ENCODE measurements around the gene CDH4. TPM values are rescaled to one million over a fixed set of nuclear protein-coding genes. Genes with fewer than 3 reads are reported as not detected.

CDH4 gene
- total and polyA plus RNA-seq, 9 donors, result 0.12 to 4.4 (median 0.36) TPM

DNA sequence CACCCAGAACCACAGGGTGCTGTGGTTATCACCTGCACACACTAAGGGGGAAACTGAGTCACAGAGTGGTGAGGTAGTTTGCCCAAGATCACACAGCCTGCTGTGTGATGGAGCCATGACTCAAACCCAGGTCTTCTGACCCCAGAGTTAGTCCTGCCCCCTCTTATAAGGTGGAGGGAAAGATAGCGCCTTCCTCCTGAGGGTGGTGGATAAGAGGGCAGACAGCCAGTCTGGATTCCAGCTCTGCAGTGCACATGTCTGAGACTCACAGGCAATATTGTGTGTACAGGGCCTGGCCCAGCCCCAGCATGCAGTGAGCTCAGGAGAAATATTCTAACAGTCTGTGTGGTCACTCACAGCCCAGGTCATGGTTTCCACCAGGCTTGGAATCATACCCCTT is 393.7 kb downstream of the CDH4 start:
- intact Hi-C loops (cut with DNase I), result no loop called here
- no peak for DNase-seq
- no peaks in the 10 kb centered on the region for H3K36me3 ChIP-seq
- H3K4me1 ChIP-seq (ENCODE audit: insufficient read depth), result peaks cover 4% of the 10 kb centered on the region
- 69 to 92% (median 85%) methylated on average over 1 of the region's 1 CpG for WGBS, 3 donors
- no peaks in the 10 kb centered on the region for H3K27me3 ChIP-seq
- H3K27ac ChIP-seq, result no peak overlapping the region
- TF ChIP-seq POLR2A (IDR thresholded peaks at IDR 0.05) (no peak), EP300 (IDR thresholded peaks at IDR 0.05) (no peak)
- TF ChIP-seq, protein P1, sequence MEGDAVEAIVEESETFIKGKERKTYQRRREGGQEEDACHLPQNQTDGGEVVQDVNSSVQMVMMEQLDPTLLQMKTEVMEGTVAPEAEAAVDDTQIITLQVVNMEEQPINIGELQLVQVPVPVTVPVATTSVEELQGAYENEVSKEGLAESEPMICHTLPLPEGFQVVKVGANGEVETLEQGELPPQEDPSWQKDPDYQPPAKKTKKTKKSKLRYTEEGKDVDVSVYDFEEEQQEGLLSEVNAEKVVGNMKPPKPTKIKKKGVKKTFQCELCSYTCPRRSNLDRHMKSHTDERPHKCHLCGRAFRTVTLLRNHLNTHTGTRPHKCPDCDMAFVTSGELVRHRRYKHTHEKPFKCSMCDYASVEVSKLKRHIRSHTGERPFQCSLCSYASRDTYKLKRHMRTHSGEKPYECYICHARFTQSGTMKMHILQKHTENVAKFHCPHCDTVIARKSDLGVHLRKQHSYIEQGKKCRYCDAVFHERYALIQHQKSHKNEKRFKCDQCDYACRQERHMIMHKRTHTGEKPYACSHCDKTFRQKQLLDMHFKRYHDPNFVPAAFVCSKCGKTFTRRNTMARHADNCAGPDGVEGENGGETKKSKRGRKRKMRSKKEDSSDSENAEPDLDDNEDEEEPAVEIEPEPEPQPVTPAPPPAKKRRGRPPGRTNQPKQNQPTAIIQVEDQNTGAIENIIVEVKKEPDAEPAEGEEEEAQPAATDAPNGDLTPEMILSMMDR (IDR thresholded peaks at IDR 0.05), result no peak
- no peak overlapping the region for H3K4me3 ChIP-seq
- H3K9me3 ChIP-seq, result no peaks in the 10 kb centered on the region

DNA sequence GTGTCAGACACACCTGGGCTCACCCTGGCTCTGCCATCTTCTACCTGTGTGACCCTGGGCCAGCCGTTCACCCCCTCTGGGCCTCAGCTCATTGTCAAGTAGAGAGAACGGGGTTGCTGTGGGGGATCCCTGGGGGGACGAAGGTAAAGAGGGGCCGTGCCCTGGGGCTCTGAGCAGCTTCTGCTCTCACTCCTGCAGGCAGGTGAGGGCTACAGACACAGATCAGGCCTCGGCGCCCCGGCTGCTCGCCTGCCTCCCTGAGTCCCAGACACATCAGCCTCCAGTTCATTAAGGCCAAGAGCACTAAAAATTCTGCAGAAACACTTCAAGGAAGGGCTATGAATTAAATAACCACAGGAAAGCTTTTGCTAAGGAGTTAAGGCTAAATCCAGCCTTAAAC is 394.4 kb downstream of the CDH4 start:
- Histone ChIP-seq H3K4me3 (no peak overlapping the region), H3K27me3 (no peaks in the 10 kb centered on the region), H3K9me3 (no peaks in the 10 kb centered on the region), H3K36me3 (no peaks in the 10 kb centered on the region), H3K27ac (no peak overlapping the region), H3K4me1 (ENCODE audit: insufficient read depth) (peaks cover 4% of the 10 kb centered on the region)
- no peak for DNase-seq
- WGBS, 3 donors, result 90 to 96% (median 92%) methylated on average over 8 of the region's 8 CpGs
- TF ChIP-seq POLR2A (IDR thresholded peaks at IDR 0.05), result no peak
- TF ChIP-seq, protein P1 (IDR thresholded peaks at IDR 0.05), result no peak
- intact Hi-C loops (cut with DNase I), result no loop called here

DNA sequence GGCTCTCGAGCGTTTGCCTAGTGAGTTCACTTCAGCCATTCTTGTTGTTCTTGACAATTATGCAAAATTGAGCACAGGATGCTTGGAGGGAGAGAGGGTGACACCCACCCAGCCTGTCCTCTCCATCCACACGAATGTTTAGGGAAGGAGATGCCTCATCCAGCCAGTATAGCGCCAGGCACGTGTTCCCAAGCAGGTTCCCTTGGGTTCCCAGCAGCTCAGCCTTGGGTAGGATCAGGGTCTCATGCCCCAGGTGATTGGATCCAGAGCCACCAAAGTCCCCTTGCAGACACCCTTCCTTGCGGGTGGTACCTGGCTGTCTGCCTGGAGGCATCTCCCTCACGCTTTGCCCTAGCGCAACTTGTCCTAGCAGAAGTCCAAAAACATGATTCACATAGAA is 394.9 kb downstream of the CDH4 start:
- 82 to 89% (median 82%) methylated on average over 8 of the region's 8 CpGs for WGBS, 3 donors
- TF ChIP-seq POLR2A (IDR thresholded peaks at IDR 0.05) (no peak), EP300 (IDR thresholded peaks at IDR 0.05) (no peak)
- TF ChIP-seq, protein P1 (IDR thresholded peaks at IDR 0.05), result no peak
- intact Hi-C loops (cut with DNase I), result no loop called here
- no peak for DNase-seq
- Histone ChIP-seq H3K36me3 (no peaks in the 10 kb centered on the region), H3K4me3 (no peak overlapping the region), H3K9me3 (no peaks in the 10 kb centered on the region), H3K4me1 (ENCODE audit: insufficient read depth) (peaks cover 4% of the 10 kb centered on the region), H3K27me3 (no peaks in the 10 kb centered on the region), H3K27ac (no peak overlapping the region)

DNA sequence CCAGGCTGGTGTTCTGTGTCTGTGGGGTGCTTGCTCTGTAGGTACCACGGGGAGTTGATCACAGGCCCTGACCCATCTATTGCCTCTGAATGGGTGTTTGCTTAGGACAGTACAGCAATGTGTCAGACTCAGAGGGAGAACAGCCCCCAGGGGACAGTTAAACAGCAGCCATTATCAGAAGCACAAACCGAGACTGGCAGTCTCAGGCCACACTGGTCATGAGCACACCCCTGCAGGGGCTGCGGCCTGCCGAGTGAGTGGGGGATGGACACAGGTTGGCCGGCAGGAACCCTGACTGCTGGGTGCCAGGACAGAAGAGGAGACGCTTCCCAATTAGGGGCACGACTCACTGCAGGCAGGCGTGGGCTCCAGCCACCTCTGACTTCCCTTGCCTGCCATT is 395.6 kb downstream of the CDH4 start:
- Histone ChIP-seq H3K4me3 (no peak overlapping the region), H3K27me3 (no peaks in the 10 kb centered on the region), H3K27ac (no peak overlapping the region), H3K9me3 (no peaks in the 10 kb centered on the region), H3K4me1 (ENCODE audit: insufficient read depth) (peaks cover 4% of the 10 kb centered on the region), H3K36me3 (no peaks in the 10 kb centered on the region)
- 72 to 86% (median 80%) methylated on average over 8 of the region's 8 CpGs for WGBS, 3 donors
- TF ChIP-seq, protein P1 (IDR thresholded peaks at IDR 0.05), result no peak
- TF ChIP-seq EP300 (IDR thresholded peaks at IDR 0.05), result no peak
- TF ChIP-seq POLR2A (IDR thresholded peaks at IDR 0.05), result no peak
- intact Hi-C loops (cut with DNase I), result no loop called here
- no peak for DNase-seq

All from ovary (tissue), 9 donors.